Right lobe of liver (tissue), 6 donors: Measurements from ENCODE around the gene PTPRK. TPM values are rescaled to one million over a fixed set of nuclear protein-coding genes. Genes with fewer than 3 reads are reported as not detected.

Source experiments
- ATAC-seq, 4 donors: fragments of 200-7000 bp; cut with Tn5 transposase; one replicate each; pipeline ENCODE4 v1.9.1; 2020; ENCODE audit warnings: mild to moderate bottlenecking in 4 of 4, moderate library complexity in 4 of 4
- DNase-seq, 3 donors: peaks; one replicate each; pipeline ENCODE4 v3.0.0-alpha.2; 2020
- H3K27ac ChIP-seq, 3 donors: fragments of 200-600 bp; one replicate each; pipeline ENCODE4 v1.8.0; 2022
- H3K27me3 ChIP-seq, 2 donors: fragments of 200-600 bp; one replicate each; pipeline ENCODE4 v1.8.0; 2022
- H3K36me3 ChIP-seq, 4 donors: fragments of 200-600 bp; sonication (generic) in 1 of 4; one replicate each; pipeline versions ENCODE4 v1.5.1 to v1.8.0; 2017 to 2022; ENCODE audit warnings: control low read depth in 1 of 4
- H3K4me1 ChIP-seq, 4 donors: fragments of 200-600 bp; sonication (generic) in 1 of 4; one replicate each; pipeline versions ENCODE4 v1.5.1 to v1.8.0; 2017 to 2022; ENCODE audit warnings: control low read depth in 1 of 4
- H3K4me3 ChIP-seq, 3 donors: fragments of 200-600 bp; one replicate each; pipeline ENCODE4 v1.8.0; 2022
- H3K9me3 ChIP-seq, 4 donors: fragments of 200-600 bp; sonication (generic) in 1 of 4; one replicate each; pipeline versions ENCODE4 v1.5.1 to v1.8.0; 2017 to 2022; ENCODE audit warnings: control low read depth in 1 of 4
- CTCF ChIP-seq, 4 donors: fragments of 200-600 bp in 3 of 4; fragments of 450-650 bp in 1 of 4; IDR thresholded peaks; one replicate each; pipeline versions ENCODE4 v1.5.1 to v1.8.0; 2016 to 2022; ENCODE audit warnings: antibody characterized with exemption in 4 of 4, mild to moderate bottlenecking in 2 of 4
- POLR2A ChIP-seq: fragments of 450-650 bp; IDR thresholded peaks from one replicate; pipeline ENCODE4 v1.6.1; 2017; ENCODE audit warnings: antibody characterized with exemption, mild to moderate bottlenecking
- WGBS: methylation state at CpG from one replicate; pipeline ENCODE4 v1.1.6; 2018; ENCODE audit warnings: low coverage, low lambda C conversion rate; ENCODE audit not compliant: insufficient coverage; ENCODE audit errors: missing lambda C conversion rate; 5-methylcytosine and 5-hydroxymethylcytosine counted together
- intact Hi-C, 2 donors: fragments of 100-400 bp; cut with DNase I; formaldehyde crosslinking; loops; one replicate each; pipeline versions ENCODE4 v1.11.2 to v1.14.1; 2022
- total RNA-seq, 6 experiments: library from RNA; depleted of rRNA in 2 of 6; stranded (reverse); fragments of >200 nt in 2 of 6; fragmentation: NEBNext Ultra II Directional in 3 of 6; extraction: Animal tissue kit (Norgen Biotek cat#: 25700) in 3 of 6; gene quantifications; one replicate each; pipeline versions ENCODE4 v1.1.0 to v1.2.4, GENCODE V29; 2016 to 2023
- donor health status: DM: no; HTN: yes; CAD: no.
- donor health status: DM: no; HTN: no; CAD: no.
- donor health status: DM: no; HTN: no; CAD: no.
- donor health status: DM: no; HTN: yes; CAD: no.
- donor health status: DM: no; HTN: yes; CAD: no.

Gene PTPRK
- total RNA-seq, 6 experiments from 2014 or later: 27.7 to 54.5 (median 35.7) TPM

- DNase-seq: no peak
- Histone ChIP-seq H3K36me3 (no peaks in the 10 kb centered on the region), H3K9me3 (no peaks in the 10 kb centered on the region), H3K27ac (peak overlapping the region in 2 of 3 donors; percentile 12 to 98), H3K27me3 (no peaks in the 10 kb centered on the region), H3K4me3 (no peak overlapping the region), H3K4me1 (peaks cover 0 to 57% (median 19%) of the 10 kb centered on the region in 4 donors)
- 58% methylated on average over 6 of the region's 6 CpGs for WGBS
- no peak for ATAC-seq
- intact Hi-C loops: no loop called here
- TF ChIP-seq CTCF (IDR thresholded peaks at IDR 0.05) (no peak), POLR2A (no peak)
Observed at GRCh38 chr6:128515550-128516513, 4.6 kb downstream of the PTPRK start.

- ATAC-seq (no peak), DNase-seq (no peak)
- H3K4me1 ChIP-seq: peaks cover 0 to 69% (median 25%) of the 10 kb centered on the region in 4 donors
- H3K36me3 ChIP-seq: no peaks in the 10 kb centered on the region
- H3K27me3 ChIP-seq: no peaks in the 10 kb centered on the region
- intact Hi-C loops: no loop called here
- H3K9me3 ChIP-seq: no peaks in the 10 kb centered on the region
- H3K27ac ChIP-seq: peak overlapping the region in 1 of 3 donors; percentile 16
- no peak overlapping the region for H3K4me3 ChIP-seq
- 100% methylated on average over 1 of the region's 3 CpGs for WGBS
- no peak for TF ChIP-seq CTCF (IDR thresholded peaks at IDR 0.05)
- TF ChIP-seq POLR2A: no peak
Observed at GRCh38 chr6:128513878-128514277, 6.5 kb downstream of the PTPRK start.

GRCh38 chr6:128512296-128512695 lies 8.1 kb downstream of the PTPRK start:
- intact Hi-C loops: no loop called here
- ATAC-seq (peak in 1 of 4 donors; percentile 21), DNase-seq (no peak)
- Histone ChIP-seq H3K36me3 (no peaks in the 10 kb centered on the region), H3K4me3 (no peak overlapping the region), H3K9me3 (no peaks in the 10 kb centered on the region), H3K4me1 (peaks cover 0 to 72% (median 28%) of the 10 kb centered on the region in 4 donors), H3K27me3 (no peaks in the 10 kb centered on the region), H3K27ac (peak overlapping the region; percentile 76 to 86 (median 85))
- 41% methylated on average over 2 of the region's 2 CpGs for WGBS
- TF ChIP-seq CTCF (IDR thresholded peaks at IDR 0.05) (no peak), POLR2A (no peak)

GRCh38 chr6:128511506-128511905 lies 8.9 kb downstream of the PTPRK start:
- Histone ChIP-seq H3K9me3 (no peaks in the 10 kb centered on the region), H3K36me3 (no peaks in the 10 kb centered on the region), H3K4me3 (no peak overlapping the region), H3K27me3 (no peaks in the 10 kb centered on the region), H3K4me1 (peaks cover 0 to 74% (median 31%) of the 10 kb centered on the region in 4 donors), H3K27ac (peak overlapping the region; percentile 76 to 86 (median 85))
- intact Hi-C loops: no loop called here
- WGBS: 42% methylated on average over 5 of the region's 5 CpGs
- DNase-seq: no peak
- peak; percentile 17 to 61 (median 56) for ATAC-seq
- TF ChIP-seq POLR2A (no peak), CTCF (IDR thresholded peaks at IDR 0.05) (no peak)
